ENCODE measurements around the gene GRIP2.

Gene GRIP2

DNA sequence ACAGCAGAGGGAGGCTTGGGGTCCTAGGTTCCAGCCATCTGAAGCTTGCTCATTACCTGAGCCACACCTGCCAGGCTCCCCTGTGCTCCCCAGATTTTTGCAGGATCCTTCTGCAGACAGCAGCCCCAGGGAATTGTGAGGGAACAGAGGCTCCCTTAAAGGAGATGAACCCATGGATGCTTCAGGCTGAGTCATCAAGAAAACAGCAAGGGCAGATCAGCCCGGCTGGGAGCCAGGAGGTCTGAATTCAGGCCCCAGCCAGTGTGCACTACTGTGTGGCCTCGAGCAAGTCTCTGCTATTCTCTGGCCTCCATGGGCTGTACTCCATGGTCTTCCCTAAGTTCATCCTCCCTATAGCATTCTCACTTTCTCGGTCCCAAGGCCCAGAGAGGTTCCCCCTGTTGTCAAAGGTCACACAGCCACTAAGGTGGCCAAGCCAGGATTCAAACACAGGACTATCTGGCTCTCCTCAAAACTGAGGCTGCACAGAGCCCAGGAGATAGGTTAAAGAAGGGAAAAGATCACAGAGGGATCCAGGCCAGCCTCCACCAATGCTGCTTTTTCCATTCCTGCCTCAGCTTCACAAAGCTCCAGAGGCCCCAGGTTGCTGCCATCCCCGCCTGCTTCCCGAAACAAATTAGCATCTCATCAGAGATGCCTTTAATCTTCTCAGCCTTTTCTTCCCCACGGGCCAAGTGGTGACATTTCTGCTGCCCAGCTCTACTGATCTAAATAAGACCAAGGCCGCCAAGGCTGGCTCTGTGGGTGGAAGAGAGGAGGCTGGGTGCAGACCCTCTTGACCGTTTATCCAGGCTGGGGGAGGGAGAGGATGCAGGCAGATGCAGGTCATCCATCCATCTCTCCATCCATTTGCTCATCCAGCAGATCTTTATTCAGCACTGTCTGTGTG, 21.2 kb upstream of the GRIP2 start:
- no peak for DNase-seq (ENCODE audit: low spot score)

DNA sequence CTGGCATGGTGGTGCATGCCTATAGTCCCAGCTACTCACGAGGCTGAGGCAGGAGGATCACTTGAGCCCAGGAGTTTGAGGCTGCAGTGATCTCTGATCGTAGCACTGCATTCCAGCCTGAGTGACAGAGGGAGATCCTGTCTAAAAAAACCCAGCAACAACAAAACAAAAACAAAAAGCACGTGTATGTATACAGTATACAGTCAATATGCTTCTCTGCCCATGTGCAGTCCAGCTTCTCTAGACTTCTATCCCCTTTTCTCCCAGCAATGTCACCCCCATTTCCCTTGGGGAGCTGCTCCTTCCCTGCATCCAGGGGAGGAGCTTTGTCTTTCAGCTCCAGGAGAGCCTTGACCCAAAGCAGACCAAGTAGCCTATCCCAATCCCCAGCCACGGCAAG, 20.0 kb upstream of the GRIP2 start:
- no peak for DNase-seq (ENCODE audit: low spot score)

DNA sequence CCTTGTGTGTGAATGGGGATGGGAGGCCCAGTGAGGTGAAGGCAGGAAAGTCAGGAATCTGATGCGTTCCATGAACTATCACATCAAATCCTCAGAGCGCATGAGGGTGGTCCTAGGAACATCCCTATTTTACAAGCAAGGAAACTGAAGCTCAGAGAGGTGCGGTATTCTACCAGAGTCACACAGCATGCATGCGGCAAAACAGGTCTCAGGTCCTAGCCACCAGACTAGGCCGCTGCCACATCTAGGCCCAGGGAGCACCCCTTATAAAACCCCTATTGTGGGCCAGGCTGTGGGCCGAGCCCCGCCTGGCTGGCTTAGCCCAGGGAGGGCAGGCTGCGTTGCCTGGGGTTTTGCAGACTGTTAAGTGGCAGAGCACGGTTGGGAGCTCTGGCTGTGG, 17.9 kb upstream of the GRIP2 start:
- DNase-seq (ENCODE audit: low spot score), result no peak

DNA sequence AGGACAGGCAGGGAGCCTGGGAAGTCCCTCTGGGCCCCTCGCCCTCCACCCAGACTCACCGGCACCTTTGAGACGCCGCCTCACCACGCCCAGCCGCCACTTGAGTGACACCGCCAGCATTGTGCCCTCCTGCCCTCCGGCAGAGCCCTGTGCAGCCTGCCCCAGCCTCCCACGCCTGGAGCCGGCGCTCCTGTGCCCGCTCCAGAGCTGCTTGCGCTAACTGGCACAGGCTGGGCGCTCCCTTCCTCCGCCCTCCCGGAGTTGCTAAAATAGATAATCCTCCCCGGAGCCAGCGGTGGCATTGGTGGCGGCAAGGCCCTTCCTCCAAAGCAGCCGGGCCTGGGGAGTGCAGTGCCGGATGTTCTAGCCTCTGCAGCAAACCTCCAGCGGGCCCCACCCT, 15.7 kb upstream of the GRIP2 start:
- no peak for DNase-seq (ENCODE audit: low spot score)

DNA sequence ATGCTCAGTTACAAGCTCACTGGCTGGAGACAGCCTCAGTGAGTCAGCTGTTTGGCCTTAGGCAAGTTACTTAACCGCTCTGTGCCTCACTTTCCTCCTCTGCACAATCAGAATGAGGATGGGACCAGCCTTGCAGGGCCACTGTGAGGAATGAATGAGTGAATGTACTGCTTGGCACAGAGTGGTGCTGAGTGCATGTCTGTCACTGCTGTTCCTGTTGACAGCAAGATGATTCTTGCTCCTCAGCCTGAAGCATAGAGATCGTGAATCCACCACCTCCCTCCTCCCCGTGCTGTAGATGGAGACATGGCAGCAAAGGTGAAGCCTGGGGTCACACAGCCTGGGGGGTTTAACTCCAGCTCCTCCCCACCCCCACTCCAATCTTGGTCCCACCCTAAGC, 14.6 kb upstream of the GRIP2 start:
- DNase-seq (ENCODE audit: low spot score), result no peak

DNA sequence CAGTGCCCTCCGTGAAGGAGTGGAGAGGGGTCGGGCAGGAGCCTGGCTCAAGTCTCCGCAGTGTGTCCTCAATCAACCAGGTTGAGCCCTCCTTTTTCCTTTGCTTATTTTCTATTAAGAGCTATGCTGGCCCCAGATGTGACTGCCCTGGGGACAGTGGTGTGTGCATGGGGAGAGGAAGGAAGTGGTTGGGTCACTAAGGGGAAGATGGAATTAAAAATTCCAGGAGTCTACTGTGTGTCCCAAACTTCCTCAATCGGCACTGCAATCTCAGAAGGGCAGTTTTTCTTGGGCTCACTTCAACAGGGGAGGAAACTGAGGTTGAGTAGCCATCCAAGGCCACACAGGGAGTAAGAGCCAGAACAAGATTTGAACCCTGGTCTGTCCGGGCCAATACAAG, 13.7 kb upstream of the GRIP2 start:
- no peak for DNase-seq (ENCODE audit: low spot score)

DNA sequence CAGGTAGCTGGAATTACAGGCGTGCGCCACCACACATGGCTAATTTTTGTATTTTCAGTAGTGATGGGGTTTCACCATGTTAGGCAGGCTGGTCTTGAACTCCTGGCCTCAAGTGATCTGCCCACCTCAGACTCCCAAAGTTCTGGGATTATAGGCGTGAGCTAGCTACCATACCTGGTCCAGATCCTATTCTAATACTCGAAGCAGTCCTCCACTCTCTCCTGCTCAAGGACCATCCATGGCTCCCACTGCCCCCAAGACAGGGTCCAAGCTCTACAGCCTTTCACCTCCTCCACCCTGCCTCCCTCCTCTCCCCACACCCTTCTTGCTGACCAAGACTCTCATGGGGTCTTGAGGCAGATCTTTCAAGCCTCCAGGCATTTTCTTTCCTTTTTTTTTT, 12.6 kb upstream of the GRIP2 start:
- no peak for DNase-seq (ENCODE audit: low spot score)

DNA sequence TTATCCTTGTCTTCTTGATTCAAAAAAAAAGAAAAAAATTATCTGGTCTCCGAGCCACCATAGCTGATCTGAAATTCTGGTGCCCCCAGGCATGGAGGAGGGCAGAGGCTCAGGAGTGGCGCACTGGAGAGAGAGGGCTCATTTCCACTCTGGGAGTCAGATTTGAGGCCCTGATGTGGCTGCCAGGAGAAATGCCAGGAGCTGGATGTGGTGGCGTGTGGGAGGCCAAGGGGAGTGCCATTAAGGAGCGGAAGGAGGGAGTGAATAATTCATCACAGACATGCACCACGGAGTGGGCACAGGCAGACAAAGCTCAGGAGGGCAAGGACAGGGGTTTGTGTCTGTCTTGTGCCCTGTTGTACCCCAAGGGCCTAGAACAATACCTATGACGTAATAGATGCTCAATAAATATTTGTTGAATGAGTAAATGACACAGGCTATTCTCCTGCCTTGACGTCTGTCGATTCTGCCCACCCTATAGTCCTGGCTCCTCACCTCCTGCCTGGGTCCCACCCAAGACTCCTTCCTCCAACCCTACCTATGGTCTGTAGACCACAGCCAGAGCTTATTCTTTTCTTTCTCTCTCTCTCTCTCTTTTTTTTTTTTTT, 12.0 kb upstream of the GRIP2 start:
- DNase-seq (ENCODE audit: low spot score), result no peak

DNA sequence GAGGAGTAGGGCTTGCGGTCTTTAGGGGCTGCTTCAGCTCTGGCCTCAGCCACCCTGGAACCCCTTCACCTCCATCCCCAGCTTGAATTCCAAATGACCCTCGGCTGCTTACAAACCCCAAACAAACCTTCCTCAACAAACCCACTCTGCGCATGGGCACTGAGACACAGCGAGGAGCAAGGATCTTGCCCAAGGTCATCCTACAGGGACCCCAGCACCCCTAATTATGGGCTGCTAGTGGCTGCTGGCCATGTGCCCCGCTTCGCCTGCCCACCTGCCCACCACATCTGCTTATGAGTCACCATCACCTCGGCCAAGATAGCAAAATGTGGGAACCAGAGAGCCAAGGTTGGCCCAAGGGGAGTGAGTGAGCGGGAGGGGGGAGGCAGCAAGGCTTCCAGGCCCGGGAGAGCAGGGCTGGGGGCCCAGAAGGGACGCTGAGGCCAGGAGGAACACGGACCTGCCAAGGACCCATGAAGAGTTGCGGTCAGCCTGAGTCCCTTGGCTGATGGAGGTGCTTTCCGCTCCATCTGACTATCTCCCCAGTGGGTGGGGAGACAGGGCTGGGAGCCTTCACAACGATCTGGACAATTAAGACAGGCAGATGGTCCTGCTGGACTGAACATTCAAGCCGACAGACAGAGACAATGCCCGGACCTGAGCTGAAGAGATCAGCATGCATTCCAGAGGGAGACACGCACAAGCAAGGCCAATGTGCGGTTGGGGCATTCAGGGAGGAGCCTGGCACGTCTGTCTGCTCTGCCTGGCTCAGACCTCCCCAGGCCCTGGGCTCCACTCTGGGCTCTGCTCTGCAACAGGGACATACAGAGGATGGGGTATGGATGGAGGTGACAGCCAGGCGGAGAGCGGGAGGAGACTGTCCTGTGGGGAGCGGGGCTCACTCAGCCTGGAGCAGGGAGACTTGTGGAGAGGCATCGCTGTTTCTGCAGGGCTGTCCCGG, 10.8 kb upstream of the GRIP2 start:
- DNase-seq (ENCODE audit: low spot score), result no peak

DNA sequence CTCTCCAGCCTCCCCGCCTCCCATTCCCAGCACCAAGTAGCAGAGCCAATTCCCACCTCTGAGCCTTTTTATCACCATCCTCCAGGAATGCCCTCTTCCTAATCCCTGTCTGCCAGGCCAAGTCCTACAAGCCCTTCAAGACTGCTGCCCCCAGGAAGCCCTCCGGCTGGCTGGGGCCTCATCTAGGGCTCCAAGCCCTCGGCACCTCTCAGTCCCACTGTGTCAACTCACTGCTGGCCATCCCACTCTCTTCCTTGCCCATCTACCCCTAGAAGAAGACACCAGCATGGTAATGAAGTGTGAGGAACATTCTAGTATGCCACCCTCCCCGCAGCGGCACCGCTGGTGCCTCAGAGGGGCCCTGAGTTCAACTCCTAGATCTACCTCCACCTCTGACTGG, 10.0 kb upstream of the GRIP2 start:
- DNase-seq (ENCODE audit: low spot score), result no peak

DNA sequence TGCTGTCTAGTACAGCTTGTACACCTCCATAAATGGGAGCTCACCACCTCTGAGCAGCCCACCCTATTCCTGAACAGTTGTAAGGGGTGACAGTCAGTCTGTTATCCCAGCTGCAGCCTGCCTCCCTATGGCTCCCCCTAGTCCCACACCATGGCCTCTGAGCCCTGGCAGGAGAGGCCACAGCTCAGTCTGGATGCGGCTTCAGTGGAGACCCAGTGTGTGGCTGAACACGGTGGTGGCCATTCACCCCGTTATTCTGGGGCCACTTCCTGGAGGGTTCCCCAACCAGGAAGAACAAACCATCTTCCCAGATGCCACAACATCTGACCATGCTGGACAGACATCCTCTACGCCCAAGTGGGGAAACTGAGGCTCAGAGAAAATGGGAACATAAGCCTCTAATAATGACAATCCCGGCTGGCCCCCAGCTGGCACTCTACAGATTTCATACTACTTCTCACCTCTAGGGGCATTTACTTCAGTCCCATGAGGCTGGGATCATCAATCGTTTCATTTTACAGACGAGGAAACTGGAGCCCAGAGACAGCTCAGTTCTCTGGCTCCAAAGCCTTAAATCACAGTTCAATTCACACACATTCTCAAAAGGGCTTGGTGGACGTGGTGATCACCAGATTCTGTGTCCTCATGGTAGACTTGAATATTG, 9.2 kb upstream of the GRIP2 start:
- no peak for DNase-seq (ENCODE audit: low spot score)

DNA sequence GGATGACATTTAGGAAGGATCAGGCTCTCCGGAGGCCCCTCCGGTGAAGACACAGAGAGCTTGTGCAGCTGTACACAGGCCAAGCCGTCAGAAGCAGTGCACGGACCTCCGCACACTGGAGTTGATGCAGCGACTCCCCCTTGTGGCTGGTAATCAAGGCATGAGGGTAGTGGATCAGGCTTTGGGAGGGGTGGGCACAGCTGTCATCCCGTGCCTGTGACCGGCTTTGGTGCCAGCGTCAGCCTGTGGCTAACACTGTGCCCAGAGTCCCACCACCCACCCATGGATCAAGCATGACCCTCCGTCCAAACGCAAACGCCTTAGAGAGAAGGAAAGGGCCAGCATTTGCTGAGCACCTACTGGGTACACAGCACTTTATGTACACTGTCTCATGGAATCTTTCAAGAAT, 8.2 kb upstream of the GRIP2 start:
- DNase-seq (ENCODE audit: low spot score), result peak; percentile 10

DNA sequence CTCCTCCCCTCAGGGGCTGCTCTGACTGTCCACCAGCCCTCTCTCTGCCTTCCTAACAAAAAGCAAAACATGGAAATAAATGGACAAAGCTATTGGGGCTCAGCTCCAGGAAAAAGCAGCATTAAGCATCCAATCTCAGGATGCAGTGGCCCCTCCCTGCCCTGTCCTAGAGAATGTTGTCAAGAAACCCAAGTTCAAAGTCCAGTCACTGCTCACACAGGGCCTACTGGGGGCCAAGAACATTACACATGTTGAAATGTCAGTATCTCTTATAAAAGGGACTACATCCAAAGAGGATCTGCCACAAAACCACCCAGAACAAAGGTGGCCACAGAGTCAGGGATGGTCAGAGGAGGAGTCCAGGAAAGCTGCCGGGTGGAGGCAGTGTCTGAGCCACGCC, 7.6 kb upstream of the GRIP2 start:
- DNase-seq (ENCODE audit: low spot score), result no peak

DNA sequence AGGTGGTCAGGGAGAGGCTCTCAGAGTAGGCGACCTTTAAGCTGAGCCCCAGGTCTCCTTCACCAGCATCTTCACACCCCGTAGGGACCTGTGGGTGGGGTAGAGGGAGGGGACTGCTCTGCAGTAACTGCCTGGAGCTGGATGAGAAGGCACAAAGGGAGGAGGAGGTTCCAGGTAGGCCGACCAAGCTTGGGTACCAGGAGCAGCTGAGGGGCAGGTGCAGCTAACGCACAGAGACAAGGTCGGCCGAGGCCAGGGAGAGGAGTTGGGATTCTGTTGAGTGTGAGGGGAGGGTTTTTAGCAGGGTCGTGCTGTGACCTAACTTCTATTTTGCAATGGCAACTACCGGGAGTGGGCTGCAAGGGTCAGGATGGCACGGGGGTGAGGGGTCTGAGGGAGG, 5.9 kb upstream of the GRIP2 start:
- DNase-seq (ENCODE audit: low spot score), result no peak

DNA sequence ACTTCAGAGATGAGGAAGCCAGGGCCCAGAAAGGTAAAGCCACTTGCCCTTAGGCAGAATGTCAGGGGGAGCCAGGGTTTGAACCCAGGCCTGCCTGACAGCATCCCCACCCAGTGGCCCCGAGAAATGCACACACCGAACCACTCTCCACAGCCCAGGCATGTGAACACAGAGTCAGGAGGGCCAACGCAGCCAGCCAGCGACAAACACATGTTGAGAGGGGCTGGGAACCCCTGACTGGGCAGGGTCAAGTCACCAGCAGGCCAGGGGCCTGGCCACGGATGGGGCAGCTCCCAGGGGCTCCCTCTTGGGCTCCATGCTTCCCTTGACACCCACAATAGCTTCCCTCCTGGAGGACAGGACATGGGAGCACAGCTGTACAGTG, 5.1 kb upstream of the GRIP2 start:
- DNase-seq (ENCODE audit: low spot score), result no peak

DNA sequence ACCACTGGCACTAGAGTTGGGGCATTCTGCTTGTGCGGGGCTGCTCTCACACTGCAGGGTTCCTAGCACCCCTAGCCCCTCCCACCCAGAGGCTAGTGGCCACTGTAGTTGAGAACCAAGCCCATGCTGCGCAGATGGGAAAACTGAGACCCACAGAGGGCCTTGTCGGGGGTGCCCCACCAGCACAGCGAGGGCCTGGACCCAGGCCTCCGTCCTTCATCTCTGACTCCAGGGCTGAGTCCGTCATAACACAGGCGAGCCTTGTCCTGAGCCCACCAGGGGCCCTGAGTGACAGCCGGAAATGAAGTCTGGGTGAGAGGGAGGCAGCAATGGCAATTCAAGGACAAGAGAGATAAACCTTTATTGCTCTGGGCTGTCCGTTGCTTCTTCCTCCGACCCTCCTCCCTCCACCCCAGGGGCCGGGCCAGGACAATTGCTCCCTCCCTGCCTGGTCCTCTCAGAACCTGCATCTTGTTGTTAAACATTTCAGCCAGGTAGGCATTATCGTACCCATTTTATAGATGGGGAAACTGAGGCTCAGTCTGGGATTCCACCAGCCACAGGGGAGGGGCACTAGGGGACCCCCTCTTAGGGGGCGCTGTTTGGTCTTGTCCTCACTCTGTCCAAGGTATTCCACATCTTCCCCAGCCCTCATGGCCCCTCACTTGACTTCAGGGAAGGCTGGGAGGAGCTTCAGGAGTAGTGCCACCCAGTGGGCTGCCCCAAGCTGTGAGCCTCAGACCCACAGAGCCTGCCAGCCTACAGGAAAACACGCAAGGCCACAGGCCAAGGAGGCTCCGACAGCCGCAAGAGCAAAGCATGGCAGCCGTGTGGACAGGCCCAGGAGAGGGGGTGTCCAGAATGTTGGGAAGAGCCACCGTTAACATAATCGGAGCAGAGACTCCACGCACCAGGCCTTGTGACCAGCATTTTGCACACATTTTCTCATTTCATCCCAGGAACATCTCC, 4.4 kb upstream of the GRIP2 start:
- no peak for DNase-seq (ENCODE audit: low spot score)

DNA sequence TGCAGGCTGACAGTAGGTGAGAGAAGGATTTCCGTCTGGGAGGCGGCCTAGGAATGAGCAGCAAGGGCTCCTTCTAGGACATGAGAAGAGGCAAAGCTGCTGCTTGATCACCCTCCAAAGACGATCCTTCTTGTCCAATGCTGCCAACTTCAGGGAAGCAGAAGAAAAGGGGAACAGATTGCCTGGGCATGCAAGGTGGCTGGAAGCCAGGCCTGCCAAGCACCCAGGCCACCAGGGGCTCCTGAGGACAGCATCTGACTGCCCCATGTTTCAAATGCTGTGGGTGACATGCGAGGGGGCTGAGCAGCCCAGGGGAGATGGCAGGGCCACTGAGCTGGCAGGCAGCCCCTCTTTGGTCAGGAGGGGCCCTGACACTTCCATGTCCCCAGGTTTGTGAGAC, 3.3 kb upstream of the GRIP2 start:
- no peak for DNase-seq (ENCODE audit: low spot score)

DNA sequence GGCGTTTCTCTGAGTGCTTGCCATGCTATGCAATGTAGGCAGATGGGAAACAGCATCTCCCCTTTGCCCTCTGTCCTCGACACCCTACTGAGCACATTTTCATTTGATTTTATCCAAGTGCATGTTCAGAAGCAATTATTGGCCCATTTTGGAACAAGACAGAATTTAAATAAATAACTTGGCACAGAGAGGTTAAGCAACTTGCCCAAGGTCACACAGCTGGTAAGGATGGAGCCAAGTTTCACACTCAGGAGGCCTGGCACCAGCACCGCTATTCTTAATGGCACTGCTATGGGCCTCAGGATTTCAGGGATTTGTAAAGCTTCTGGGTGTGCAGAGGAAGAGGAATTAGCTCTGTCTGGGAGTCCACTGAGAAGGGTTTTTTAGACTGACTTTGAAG, 2.5 kb upstream of the GRIP2 start:
- DNase-seq (ENCODE audit: low spot score), result no peak

DNA sequence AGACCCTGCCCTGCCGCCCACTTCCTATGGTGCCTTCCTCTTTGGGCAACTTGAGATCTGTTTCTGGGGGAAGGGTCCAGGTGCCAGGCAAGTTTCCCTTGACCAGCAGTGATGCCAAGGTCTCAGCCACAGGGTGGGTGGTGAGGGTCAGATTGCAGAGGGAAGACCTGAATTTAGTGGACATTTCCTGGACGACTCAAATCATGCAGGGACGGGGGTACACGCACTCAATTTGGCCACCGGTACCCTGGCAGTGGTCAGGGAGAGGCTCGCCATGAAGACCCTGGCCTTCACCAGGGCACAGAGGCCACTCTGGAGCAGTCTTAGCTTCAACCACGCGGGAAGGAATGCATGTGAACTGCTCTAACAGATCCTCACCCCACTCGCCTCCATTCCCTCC, 1.5 kb upstream of the GRIP2 start:
- DNase-seq (ENCODE audit: low spot score), result no peak

DNA sequence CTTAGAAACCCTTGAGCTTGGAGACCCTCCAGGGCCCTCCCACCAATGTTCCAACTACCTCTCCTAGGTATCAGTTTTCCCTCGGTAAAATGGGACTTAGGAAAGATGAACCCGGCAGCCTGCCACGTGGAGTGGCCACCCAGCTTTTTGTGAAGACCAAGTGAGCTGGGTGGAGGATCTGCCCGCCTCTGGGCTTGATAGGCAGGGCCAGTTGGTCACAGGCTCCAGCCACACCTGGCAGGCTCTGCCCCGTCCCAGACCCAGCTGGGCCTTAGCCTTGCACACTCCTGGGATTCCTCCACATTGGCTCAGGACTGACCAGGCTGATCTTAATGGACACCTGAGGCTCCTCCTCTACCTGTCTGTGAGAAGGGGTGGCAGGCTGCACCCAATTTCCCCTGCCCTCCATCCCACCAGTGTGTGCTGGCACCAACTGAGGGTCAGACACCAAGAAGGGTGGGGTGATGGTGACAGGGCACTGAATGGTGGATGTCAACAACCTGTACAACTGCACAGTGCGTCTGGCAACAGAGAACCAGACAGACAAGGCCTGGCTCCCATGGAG, 761 bp upstream of the GRIP2 start:
- DNase-seq (ENCODE audit: low spot score), result no peak

DNA sequence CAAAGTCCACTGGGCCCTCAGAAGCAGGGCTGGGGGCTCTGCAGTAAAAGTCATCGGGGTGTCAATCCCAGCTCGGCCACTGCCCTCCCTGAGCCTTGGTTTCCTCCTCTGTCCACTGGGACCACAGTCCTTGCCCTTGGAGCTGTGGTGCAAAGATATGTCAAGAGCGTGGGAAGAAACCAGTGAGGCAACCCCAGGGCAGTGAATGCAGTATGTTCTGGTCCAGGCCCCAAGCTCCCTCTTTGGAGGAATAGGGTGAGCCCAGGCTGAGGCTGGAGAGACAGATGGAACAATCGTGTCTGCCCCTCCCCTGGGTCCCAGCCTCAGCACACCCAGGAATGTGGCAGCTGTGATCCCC, 779 bp downstream of the GRIP2 start:
- no peak for DNase-seq (ENCODE audit: low spot score)
